Chondrocyte (in vitro differentiated cells): ENCODE results near the gene SYNGR4. TPM values are rescaled to one million over a fixed set of nuclear protein-coding genes. Genes with fewer than 3 reads are reported as not detected.

Experiments
- DNase-seq: peaks from one replicate; pipeline ENCODE4 v3.0.0; 2021; ENCODE audit warnings: mixed read lengths, low spot score
- H3K27ac Mint-ChIP-seq: one replicate; pipeline ENCODE4 v1.8.0; 2021; ENCODE audit warnings: mild to moderate bottlenecking, moderate library complexity, mixed read lengths; ENCODE audit not compliant: unreplicated experiment
- H3K27me3 Mint-ChIP-seq: 2 replicates; pipeline ENCODE4 v1.8.0; 2021; ENCODE audit warnings: low read depth, mixed read lengths
- H3K36me3 Mint-ChIP-seq: 2 replicates; pipeline ENCODE4 v1.8.0; 2021; ENCODE audit warnings: low read depth, mixed read lengths
- H3K4me1 Mint-ChIP-seq: 2 replicates; pipeline ENCODE4 v1.8.0; 2021; ENCODE audit warnings: low read depth, mild to moderate bottlenecking, mixed read lengths
- H3K4me3 Mint-ChIP-seq: one replicate; pipeline ENCODE4 v1.8.0; 2021; ENCODE audit warnings: mild to moderate bottlenecking, moderate library complexity, mixed read lengths; ENCODE audit not compliant: unreplicated experiment
- H3K9me3 Mint-ChIP-seq: 2 replicates; pipeline ENCODE4 v1.8.0; 2021; ENCODE audit warnings: low read depth, mixed read lengths
- total RNA-seq: library from RNA; stranded (reverse); gene quantifications from 3 replicates; pipeline ENCODE4 v1.2.1, GENCODE V29; 2021
- TF ChIP-seq, protein P1 (sequence below): fragments of 200-600 bp; sonication (generic); IDR thresholded peaks from 2 replicates; pipeline ENCODE4 v1.5.0; 2021; ENCODE audit warnings: antibody characterized with exemption, mild to moderate bottlenecking, moderate library complexity

SYNGR4 gene
- total RNA-seq, 1 donor from 2014 or later = not detected

DNA sequence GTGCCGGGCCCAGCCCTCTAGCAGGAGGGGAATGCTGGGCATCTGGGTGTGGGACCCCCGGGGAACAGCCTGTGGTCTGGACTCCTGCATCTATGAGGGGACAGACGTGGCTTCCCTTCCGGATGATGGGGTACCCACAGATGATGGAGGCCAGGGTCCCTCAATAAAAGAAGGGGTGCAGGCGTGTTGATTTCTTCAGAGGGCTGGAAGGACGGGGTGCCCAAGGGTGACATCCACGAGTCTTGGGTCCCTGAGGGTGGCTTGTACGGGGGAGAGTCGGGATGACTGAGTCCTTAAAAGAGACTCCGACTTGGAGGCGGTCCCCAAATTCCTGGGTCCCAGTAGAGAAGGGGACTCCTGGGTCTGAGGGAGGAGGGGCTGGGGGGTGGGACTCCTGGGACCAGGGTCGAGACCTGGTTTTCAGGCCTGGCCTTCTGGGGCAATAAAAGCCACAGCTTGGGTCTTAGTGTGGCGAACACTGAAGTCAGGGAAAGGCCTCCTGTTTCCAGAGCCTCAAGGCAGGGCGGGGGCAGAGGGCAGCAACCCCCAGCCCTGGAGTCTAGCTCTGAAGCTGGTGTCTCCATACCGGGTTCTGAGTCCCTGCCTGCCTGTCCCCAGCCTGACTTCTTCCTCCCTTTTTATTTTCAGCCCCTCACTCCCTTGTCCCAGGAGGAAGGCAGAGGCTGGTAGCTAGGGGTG is 28.8 kb downstream of the SYNGR4 start:
- TF ChIP-seq, protein P1, sequence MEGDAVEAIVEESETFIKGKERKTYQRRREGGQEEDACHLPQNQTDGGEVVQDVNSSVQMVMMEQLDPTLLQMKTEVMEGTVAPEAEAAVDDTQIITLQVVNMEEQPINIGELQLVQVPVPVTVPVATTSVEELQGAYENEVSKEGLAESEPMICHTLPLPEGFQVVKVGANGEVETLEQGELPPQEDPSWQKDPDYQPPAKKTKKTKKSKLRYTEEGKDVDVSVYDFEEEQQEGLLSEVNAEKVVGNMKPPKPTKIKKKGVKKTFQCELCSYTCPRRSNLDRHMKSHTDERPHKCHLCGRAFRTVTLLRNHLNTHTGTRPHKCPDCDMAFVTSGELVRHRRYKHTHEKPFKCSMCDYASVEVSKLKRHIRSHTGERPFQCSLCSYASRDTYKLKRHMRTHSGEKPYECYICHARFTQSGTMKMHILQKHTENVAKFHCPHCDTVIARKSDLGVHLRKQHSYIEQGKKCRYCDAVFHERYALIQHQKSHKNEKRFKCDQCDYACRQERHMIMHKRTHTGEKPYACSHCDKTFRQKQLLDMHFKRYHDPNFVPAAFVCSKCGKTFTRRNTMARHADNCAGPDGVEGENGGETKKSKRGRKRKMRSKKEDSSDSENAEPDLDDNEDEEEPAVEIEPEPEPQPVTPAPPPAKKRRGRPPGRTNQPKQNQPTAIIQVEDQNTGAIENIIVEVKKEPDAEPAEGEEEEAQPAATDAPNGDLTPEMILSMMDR = no peak
- no peak for DNase-seq
- Mint-ChIP-seq H3K36me3 (peaks cover 5% of the 10 kb centered on the region), H3K4me3 (no peak overlapping the region), H3K4me1 (peaks cover 52% of the 10 kb centered on the region), H3K27ac (no peak overlapping the region), H3K9me3 (no peaks in the 10 kb centered on the region), H3K27me3 (no peaks in the 10 kb centered on the region)

DNA sequence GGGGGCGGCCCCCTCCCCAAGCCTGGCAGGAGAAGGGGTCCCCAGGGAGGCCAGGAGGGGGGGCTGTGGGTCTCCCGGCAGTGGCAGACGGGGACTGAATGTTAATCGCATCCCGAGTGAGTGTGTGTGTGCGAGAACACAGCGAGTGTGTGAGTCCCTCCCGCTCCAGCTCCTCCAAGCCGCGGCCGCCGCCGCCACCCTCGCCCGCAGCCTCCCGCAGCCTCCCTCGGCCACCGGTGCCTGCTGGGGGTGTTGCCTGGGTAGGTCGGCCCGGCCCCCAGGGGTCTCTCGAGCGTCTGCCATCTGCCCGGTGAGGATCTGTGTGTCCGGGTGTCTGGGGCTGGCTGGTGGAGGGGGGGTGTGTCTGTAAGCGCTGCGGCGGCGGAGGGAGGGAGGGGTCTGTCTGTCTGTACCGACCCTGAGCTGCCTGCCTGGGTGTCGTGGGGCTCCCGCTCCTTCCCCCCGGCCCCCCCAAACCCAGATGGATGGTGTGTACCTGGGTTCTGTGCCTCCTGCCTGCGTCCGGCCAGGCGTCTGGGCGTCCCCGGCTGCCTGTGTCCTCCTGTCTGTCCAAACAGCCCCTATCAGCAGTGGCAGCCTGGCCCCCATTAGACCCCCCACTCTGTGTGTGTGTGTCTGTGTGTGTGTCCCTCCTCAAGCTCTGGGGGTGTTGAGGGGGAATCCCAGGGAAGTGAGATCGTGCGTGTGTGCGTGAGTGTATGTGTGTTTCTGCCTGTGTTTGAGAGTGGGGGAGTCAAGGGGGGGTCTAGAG is 29.6 kb downstream of the SYNGR4 start, which contains the start of gene GRIN2D:
Gene GRIN2D, plus strand, starts transcription at position 110 of the 772 bp plus-strand sequence. CDS start 4,725 bp downstream, outside the sequence.
- Mint-ChIP-seq H3K4me1 (peaks cover 49% of the 10 kb centered on the region), H3K9me3 (no peaks in the 10 kb centered on the region), H3K27me3 (no peaks in the 10 kb centered on the region), H3K4me3 (peak within 1 kb of the TSS; percentile 77), H3K36me3 (no peaks in the 10 kb centered on the region), H3K27ac (peak within 1 kb of the TSS; percentile 49)
- DNase-seq = no peak
- TF ChIP-seq, protein P1 = peak; percentile 39

DNA sequence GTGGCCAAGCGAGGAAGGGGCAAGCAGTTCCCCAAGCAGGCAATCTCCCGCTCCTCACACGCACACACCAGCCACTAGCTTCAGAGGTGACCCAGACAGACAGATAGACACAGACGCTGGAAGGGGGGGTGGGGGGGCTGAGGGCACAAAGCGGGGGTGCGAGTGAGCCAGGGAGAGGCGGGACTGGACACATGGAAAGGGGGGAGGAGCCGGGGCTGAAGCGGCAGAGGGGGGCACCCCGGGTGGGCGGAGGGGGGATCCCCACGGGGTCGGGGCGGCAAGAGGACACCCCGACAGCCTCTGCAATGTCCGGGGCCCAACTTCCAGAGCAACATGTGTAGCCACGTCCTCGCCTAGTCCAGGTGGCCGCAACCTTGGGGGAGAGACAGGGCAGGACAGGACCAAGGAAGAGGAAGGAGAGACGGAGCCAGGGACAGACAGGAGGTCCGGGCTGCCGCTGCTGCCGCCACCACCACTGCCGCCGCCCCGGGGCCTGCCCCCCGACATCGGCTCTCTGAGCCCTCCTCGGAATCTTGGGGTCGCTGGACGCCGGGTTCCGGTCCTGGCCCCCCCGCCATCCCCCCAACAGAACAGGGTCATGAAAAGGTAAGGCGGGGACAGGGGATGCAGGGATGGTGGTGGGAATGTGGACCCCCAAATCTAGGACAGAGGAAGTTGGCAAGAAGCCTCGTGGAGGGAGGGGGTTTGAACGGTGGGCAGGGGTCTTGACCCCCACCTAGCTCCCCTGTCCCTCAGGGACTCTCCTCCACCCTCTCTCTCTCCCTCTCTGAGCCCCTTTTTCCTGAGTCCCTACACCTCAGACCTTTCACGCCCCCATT is 30.4 kb downstream of the SYNGR4 start:
- peak overlapping the region; percentile 77 for H3K4me3 Mint-ChIP-seq

DNA sequence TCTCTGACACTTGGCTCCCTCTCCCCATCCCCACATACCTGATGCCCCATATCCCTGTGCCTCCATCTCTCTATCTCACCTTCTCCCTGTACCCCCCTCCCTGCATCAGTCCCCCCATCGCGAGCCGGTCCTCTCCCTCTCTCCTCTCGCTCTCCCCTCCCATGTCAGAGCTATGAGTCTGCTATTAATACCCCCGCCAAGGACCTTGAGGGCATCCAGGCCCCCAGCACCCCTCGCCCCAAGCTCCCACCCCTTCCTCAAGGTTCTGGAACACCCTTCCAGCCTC is 30.9 kb downstream of the SYNGR4 start:
- Mint-ChIP-seq H3K27ac (no peak overlapping the region), H3K4me1 (peaks cover 47% of the 10 kb centered on the region), H3K27me3 (no peaks in the 10 kb centered on the region), H3K4me3 (peak overlapping the region; percentile 16), H3K36me3 (no peaks in the 10 kb centered on the region), H3K9me3 (no peaks in the 10 kb centered on the region)
- TF ChIP-seq, protein P1 = no peak
- DNase-seq = no peak

More for the DNA sequence above, 30.4 kb downstream of the SYNGR4 start:
- no peaks in the 10 kb centered on the region for H3K9me3 Mint-ChIP-seq
- H3K36me3 Mint-ChIP-seq = no peaks in the 10 kb centered on the region
- DNase-seq = no peak
- H3K4me1 Mint-ChIP-seq = peaks cover 46% of the 10 kb centered on the region
- no peaks in the 10 kb centered on the region for H3K27me3 Mint-ChIP-seq
- TF ChIP-seq, protein P1 = no peak
- peak overlapping the region; percentile 49 for H3K27ac Mint-ChIP-seq

DNA sequence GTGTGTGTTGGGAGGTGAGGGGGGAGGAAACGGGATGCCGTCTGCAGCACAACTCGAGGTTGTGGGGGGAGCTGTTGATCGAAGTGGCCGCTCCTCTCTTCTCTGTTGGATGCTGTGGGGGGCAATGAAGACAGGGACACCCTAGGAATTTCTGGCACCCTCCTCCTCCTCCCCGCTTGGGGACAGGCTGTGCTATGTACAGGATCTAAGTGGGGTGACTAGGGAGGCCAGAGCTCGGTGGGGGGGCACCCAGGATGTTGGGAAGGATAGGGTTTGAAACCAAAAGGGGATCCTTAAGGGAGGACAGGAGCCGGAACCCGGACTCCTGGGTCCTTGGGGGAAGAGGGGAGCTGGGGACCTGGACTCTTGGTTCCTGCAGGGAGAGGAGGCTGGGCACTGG is 31.3 kb downstream of the SYNGR4 start:
- H3K4me1 Mint-ChIP-seq = peaks cover 50% of the 10 kb centered on the region
- TF ChIP-seq, protein P1 = no peak
- H3K27me3 Mint-ChIP-seq = no peaks in the 10 kb centered on the region
- H3K36me3 Mint-ChIP-seq = no peaks in the 10 kb centered on the region
- no peak overlapping the region for H3K27ac Mint-ChIP-seq
- DNase-seq = no peak
- peak overlapping the region; percentile 16 for H3K4me3 Mint-ChIP-seq
- H3K9me3 Mint-ChIP-seq = no peaks in the 10 kb centered on the region
